GM18868 (cell line): ENCODE results near the gene CDH22.

Experiments
- ATAC-seq: cut with Tn5 transposase; IDR thresholded peaks from one replicate; pipeline ENCODE4 v1.9.1; 2021; ENCODE audit warnings: mild to moderate bottlenecking, moderate library complexity; ENCODE audit not compliant: unreplicated experiment

The CDH22 gene

DNA sequence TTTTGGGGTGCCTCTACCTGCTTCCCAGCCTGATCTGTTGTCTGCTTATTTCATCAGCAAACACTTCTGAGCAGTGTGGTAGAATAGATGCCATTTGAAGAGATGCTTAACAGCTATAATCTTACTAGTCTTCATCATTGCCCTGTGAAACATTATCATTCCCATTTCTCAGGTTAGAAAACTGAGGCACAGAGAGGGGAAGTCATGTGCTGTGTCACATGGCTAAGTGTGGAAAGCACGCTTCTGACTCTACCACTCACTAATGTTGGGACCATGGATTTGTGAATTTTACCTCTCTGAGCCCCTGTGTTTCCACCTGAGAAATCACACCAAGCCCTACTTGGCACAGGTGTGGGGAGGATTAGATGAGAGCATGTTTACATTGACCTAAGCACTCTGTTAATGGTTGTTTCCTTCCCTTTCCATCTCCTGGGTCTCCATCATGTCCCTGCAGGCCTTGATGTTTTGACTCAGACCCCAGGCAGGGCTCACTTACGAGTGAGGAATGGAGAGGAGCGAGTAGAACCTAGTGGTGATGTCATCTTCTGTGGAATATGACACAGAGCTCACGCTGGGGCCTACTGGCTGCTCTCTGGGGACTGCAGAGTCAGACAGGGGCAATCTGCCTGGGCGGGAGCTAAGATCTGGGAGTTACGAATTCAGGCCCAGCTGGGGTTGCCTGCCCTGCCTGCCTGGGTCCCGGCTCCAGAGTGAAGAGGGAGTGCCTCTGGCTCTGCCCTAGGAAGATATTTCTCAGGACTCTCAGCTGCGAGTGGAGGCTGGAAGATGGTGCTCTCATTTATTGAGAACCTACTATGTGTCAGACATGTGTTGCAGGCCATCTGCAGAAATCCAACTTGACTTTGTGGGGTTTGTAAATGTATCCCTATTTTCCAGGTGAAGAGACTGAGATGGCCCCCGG lies 64.3 kb downstream of the CDH22 start:
- ATAC-seq, result no peak

DNA sequence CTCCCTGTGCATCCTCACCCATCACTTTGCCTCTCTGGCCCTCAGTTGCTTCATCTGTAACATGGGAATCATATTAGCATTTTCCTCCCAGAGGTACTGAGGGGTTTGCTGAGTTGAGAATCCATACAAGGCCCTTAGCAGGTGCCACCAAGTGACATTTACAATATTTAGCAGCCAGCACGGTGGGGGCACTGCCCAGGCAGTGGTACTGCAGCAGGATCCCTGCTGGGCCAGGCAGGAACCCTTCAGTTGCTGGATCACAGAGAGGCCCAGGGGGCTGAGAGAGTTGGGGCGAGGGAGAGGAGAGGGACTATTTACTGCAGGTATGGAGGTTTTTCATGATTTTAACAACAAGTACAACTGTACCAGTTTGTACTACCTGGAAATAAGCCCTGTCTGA lies 65.9 kb downstream of the CDH22 start:
- ATAC-seq, result no peak

DNA sequence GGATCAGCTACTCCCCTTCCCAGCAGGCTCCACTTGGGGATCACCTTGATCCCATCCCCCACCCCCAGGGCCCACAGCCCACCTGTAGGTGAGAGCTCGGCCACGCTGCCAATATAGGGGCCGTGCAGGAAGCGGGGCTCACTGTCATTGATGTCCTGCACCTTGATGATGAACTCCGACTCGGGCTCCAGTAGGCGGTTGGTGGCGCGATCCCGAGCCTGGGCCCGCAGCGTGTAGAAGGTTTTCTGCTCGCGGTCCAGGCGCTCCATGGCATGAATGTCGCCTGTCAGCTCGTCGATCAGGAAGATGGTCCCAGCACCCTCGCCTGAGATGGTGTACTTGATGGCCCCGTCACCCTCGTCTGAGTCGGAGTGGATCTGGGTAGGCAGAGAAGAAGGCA lies 67.4 kb downstream of the CDH22 start:
- no peak for ATAC-seq

DNA sequence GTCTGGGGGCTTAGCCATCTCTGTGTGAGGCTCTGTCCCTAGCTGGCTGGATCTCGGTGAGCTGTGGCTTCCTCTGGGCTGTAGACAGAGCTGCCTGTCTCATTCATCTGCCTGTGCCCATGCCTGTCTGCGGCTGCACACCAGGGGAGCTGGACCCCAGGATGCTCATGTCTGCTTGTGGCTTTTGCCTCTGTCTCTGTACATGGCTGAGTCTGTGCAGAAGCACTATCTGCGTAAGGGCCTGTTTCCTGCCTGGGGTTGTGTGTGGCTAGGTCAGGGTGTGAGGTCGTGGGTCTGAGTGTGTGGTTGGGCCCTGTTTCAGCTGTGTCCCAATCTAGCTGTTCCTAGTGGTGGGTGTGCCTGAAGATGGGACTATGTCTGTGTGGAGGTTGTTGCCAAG lies 68.2 kb downstream of the CDH22 start:
- no peak for ATAC-seq

DNA sequence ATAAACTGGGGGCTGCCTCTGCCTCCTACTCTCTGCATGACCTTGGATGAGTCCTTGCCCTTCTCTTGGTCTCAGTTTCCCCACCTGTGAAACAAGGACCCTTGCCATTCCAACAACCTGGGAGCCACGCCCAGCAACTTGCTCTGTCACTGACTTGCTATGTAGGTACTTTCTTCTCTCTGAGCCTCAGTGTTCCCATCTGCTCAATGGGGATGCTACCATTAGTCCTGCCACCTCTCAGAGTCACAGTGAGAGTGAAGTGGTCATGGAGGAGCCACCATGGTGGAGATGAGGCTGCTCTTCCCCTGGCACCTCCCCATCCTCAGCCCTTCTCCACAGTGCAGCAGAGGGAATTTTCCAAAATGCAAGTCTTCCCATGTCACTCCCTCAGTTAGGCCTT lies 70.6 kb downstream of the CDH22 start:
- no peak for ATAC-seq

DNA sequence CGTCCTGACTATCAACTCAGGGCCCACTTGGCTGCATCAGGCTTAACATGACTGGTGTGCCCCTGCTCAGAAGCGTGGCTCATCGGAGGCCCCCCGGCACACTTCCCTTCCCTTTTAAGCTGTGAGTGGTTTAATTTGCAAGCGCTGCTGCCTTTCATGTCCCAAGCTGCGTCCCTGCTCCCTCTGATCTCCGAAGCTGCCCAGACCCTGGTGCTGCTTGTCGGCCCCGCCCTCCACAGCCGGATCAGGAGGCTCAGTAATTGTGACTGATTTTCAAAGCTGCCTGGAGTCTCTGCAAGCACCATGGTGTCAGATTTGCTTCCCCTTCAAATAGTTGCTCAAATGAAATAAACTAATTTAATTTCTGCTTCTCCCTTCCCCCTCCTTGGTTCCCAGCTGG lies 71.1 kb downstream of the CDH22 start:
- no peak for ATAC-seq

DNA sequence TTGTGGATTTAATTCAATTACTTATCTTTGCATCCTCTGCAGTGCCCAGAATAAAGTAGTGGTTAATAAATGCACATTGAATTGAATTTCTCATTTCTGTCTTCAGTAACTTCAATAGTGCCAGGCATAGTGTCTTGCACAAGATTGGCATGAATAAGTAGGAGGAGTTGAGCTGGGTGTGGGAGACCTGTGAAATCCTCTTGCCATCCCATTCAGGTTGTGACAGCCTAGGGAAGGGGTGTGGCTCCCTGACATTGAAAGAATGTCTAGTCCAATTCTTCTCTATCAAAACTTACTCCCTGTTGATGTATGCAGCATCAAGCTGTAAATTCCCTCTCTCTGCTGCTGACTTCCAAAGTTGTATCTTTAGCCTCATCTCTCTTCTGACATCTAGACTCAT lies 73.2 kb downstream of the CDH22 start:
- ATAC-seq, result no peak

DNA sequence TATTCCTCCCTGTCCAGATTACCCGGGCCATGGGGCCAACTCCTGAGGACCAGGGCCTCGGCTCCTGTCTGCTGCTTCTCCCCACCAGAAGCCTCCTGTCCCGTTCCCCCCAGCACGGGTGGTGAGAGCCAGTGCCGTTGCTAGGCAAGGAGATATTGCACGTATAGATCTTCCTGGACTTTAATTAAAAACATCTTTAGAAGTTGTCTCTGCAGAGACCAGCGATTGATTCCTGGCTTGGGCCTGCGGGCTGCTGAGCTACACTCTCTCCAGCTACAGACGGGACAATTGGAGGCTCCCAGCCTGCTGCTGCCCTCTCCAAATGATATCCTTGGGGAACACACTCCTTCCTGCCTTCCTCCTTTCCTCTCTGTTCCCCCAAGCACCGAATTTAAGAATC lies 74.6 kb downstream of the CDH22 start:
- no peak for ATAC-seq

DNA sequence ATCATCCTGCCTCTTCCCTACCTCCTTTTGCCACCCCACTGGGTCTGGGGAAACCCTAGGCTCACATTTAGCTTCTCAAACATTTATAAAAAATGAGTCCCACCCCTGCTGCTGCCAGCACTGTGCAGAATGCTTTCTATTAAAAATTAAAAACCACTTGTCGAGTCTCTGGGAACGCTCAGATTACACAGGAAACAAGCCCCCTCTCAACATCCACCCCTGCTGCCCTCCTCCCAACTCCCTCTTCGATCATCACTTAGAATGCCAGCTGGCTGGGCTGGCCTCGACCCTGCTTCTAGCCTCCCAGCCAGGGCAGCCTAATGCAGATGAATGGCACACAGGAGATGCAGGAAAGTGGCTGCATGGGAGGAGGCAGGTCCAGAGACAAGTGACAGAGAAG lies 75.8 kb downstream of the CDH22 start:
- ATAC-seq, result no peak

DNA sequence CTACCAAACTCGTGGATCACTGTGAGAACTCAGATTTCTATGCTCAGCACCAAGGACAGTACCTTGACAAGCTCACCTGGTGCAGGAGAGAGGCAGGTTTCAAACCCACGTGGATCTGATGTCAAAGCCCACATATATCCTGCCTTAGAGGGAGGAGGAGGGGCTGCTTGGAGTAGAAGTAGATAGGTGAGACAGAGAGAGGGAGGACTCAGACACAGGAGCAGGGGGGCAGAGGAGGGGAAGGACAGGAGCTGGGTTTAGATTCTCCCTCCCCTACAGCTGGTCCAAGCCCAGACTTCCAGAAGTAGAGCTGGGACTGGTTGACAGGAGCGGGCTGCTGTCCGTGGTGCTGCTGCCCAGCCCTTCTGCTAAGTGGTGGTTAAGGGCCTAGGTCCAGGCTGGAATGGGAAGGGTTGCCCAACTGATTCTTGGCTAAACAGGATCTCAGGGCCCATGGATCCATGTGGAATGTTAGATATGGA lies 77.5 kb downstream of the CDH22 start:
- ATAC-seq, result no peak

DNA sequence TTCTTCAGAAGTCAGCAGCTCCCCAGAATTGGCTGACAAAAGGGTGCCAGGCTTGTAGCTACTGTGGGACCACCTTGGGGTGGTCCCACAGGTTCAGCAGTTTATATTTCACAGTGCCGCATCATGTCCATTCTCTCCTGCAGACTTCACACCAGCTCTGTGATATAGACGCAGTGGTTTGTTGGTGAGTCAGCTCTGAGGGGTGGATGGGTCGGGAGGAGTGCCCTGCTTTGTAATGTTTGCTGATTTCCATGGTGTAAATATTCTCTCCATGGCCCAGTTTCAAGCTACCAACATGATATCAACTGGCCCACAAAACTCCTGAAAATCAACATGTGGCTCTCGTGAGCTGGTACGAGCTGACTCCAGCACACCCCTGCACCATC lies 78.2 kb downstream of the CDH22 start:
- no peak for ATAC-seq

DNA sequence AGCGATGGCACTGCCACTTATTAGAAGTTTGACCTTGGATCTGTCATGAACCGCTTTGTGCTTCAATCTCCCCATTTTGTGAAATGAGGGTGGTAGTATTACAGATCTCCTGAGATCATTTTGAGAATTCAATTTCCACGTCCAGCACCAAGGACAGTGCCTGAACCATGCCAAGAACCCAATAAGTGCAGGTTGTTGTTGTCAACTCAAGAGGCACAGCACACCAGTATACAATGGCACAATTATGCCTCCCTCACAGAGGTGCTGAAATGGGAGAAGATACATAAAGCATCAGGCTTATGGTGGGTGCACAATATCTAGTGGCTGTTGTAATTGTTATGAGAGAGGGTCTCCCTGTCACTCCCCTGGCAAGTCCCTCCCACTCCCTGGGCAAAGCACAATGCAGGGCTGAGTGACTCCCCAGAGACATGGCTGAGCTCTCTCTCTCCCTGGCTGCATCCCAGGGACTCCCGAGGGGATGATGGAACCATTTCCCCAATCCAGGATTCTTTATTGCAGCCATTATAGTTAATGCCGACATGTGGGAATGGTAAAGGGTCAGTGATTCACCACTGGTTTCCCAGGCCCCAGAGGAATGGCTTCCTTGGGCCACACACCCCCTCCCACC lies 78.7 kb downstream of the CDH22 start:
- ATAC-seq, result no peak

DNA sequence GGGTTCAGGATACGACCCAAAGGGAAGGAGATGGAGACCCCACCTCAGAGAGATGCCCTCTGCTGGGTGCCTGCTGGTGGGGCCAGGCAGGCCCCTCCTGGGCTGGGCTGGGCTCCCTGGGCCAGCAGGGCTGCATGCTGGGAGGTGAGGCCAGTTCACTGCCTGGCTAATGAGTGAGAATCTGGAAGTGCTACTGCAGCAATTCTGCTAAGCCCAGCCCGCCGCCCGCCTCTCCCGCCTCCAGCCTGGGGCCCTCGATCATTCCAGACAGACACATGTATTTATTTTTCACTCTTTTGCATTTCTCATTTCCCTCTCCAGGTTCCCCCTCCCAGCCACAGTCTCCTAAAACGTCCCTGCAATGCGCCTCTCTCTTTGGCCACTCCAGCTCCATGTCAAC lies 79.6 kb downstream of the CDH22 start:
- no peak for ATAC-seq

DNA sequence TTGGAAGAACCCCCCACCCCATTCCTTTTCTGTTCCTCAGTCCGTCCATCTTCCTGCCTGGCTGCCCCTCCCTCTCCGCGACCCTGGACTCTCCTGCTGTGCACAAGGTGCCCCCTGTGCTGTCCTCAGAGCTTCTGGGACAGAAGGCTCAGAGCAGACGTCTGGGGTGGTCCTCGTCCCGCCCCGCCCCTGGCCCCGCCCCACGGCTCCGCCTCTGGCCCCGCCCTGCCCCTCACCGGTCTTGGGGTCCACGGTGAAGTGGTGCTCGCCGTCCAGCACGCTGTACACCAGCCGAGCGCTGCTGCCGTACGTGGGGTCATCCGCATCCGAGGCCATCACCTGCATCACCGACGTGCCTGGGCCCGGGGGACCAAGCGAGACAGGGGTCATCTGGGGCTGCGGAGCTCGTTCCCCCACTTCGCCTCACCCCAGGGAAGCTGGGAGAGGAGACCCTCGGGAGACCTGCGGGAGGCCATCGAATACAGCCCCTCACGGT lies 81.0 kb downstream of the CDH22 start:
- ATAC-seq, result no peak

DNA sequence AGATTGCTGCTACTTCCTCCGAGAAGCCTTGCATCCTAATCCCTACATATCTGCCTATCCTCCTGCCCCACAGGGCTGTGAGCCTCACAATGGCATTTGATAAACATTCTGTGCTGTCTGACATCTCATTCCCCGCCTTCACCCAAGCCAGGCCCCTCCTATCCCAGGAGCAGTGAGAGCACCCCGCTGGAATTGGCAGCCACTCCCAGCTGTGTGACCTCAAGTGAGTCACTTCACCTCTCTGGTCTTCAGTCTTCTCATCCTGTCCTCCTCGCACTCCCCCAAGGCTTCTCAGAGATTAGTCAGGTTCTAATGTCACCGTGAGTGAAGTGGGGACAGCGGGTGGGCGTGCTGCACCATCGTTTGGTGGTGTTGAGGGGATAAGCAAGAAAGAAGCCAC lies 81.7 kb downstream of the CDH22 start:
- no peak for ATAC-seq

DNA sequence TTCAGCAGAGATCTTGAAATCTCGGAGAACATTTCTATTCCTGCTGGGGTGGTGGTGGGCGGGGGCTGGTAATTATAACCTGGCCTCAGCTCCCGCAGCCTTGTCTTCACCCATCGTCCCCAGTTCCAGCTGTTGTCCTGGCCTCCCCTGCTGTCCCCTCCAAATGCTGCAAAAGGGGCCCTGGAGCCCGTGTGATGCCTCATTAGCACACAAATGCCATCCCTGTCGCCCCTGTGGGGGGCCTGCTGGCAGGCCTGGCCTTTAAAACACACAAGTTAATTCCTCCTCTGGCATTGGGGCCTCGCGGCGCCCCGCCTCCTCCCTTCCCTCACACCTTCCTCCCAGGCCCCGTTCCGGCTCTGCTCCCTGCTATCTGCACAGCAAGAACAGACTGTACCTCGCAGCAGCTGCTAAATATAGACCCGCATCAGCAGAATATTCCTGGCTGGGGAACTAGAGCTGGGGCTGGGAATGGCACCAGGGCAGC lies 85.7 kb downstream of the CDH22 start:
- ATAC-seq, result no peak

DNA sequence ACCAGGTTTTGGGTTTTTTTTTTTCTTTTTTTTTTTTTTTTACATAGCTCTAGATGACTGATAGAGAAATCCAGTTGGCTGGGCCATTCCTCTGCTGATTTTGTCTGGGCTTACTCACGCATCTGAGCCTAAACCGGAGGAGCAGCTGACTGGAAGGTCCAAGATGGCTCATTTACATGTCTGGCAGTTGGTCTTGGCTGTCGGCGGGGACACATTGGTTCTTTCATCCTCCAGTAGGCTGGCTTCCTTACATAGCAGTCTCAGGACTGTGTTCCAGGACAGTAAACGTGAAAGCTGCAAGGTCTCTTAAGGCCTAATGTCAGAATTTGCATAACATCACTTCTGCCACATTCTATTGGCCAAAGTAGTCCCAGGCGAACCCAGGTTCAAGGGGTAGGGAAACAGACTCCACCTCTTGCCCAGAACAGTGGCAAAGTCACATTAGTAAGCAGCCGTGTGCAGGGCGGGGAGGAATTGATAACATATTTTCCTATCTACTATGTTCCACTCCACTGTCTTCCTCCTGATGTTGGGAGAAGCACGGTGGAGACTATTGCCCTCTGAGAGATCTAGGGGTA lies 87.0 kb downstream of the CDH22 start:
- no peak for ATAC-seq

DNA sequence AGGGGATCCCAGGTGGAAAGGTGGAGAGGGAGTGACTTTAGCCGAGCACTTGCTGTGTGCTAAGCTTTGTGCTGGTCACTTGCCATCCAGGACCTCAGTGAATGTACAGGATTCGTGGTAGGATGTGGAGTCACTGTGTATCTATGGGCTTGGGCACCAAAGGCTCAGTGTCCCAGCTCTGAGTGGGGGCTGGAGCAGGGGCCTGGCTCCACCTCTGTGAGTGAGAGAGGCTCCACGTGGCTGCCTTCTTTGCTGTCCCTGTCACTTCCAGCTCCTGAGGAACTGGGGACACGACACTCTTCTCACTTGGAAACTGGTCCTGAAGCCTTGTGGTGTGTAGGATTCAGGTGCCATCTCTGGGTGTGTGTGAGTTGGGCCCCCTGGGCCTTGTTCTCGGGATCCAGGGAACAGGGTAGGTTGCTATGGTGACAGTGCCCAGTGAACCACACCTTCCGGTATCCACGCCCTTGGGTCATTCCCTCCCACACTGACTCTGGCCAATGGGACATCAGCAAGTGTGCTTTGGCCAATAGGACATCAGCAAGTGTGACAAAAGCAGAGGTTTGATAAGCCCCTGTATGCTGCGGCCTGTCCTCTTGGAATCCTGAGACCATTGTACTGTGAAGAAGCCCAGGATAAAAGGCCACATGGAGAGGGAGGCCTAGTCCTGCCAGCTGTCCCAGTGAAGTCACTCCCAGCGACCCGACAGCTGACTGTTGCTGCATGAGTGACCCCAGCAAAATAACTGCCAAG lies 87.7 kb downstream of the CDH22 start:
- no peak for ATAC-seq

DNA sequence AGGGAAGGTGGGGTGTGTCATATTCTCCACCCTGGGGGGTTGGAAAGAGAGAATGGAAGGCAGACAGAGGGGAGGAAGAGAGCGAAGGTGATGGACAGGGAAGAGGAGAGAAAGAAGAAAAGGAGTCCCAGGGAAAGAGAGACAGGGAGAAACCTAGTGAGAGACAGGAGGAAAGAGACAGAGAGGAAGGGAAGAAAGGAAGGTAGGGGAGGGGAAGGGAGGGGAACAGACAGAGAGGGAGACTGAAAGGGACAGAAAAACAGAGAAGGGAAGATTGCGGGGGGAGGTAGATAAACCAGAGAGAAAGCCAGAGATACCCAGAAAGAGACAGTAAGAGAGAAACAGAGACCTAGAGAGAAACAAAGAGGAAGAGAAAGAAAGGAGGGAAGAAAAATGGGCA lies 88.4 kb downstream of the CDH22 start:
- no peak for ATAC-seq

DNA sequence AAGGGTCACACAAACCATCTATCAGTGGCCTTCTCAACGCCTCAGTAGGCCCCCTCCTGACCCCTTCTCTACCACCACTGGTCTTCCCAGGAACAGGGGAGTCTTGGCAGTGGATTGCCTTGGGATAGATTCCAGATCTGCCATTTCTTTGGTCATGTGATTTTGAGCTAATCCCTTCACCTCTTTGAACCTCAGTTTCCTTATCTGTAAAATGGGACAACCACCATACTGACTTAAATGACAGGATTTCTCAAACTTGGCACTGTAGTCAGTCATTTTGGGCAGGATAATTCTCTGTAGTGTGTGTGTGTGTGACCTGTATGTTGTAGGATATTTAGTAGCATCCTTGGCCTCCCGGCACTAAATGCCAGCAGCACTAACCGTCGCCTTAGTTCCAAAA lies 89.1 kb downstream of the CDH22 start:
- no peak for ATAC-seq

DNA sequence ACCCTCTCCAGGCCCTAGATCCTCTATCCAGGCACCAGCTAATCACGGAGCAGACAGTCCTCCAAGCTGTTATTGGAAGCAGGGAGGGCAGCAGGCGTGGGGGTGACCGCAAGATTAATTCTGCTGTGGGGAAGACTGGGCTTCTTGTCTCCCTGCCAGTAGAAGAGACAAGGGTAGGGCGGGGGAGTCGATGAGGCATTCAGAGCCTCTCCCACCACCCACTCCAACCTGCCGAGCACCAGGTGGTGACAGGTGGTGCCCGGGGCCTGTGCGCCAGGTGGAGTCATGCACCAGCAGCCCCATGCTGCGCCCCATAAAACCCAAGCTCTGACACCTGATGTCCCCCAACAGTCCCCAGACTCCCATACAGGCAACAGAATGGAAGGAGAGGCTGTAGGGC lies 89.6 kb downstream of the CDH22 start:
- ATAC-seq, result no peak
